Activated CD4-positive, alpha-beta memory T cell treated with anti-CD3 and anti-CD28 coated beads, Interleukin-2, amount 10 ng/mL, durations not matched to agents 7 days and 5 days (primary cell): ENCODE measurements around the gene PLPP3. TPM values are rescaled to one million over a fixed set of nuclear protein-coding genes. Genes with fewer than 3 reads are reported as not detected.

ENCODE experiments used
- CTCF ChIA-PET: fragments of 350-600 bp; sonication (Branson Sonifier 250); formaldehyde crosslinking; loops from one replicate; lab custom pipeline; 2021; ENCODE audit warnings: antibody characterized with exemption, inconsistent platforms; lab: Charles Lee
- POLR2A ChIA-PET: fragments of 350-600 bp; sonication (Branson Sonifier 250); formaldehyde crosslinking; loops from one replicate; lab custom pipeline; 2021; ENCODE audit warnings: antibody characterized with exemption; lab: Charles Lee
- DNase-seq: peaks from one replicate; pipeline ENCODE4 v3.0.0-alpha.2; 2020
- H3K27ac Mint-ChIP-seq: one replicate; pipeline ENCODE4 v1.8.0; 2021; ENCODE audit warnings: mild to moderate bottlenecking, mixed read lengths
- H3K27me3 Mint-ChIP-seq: one replicate; pipeline ENCODE4 v1.8.0; 2021; ENCODE audit warnings: mixed read lengths
- H3K36me3 Mint-ChIP-seq: one replicate; pipeline ENCODE4 v1.8.0; 2021; ENCODE audit warnings: low read depth, mixed read lengths
- H3K4me1 Mint-ChIP-seq: one replicate; pipeline ENCODE4 v1.8.0; 2021; ENCODE audit warnings: mixed read lengths
- H3K4me3 Mint-ChIP-seq: one replicate; pipeline ENCODE4 v1.8.0; 2021; ENCODE audit warnings: mild to moderate bottlenecking, mixed read lengths
- H3K9me3 Mint-ChIP-seq: one replicate; pipeline ENCODE4 v1.8.0; 2021; ENCODE audit warnings: mixed read lengths
- total RNA-seq, 2 experiments: library from RNA; stranded (reverse); gene quantifications; one replicate each; pipeline ENCODE4 v1.2.3, GENCODE V29; 2021

PLPP3 gene
- total RNA-seq, 2 experiments from 2014 or later = not detected

- ChIA-PET CTCF (no interaction called here), POLR2A (no interaction called here)
- H3K9me3 Mint-ChIP-seq = no peaks in the 10 kb centered on the region
Measured at GRCh38 chr1:56551691-56552090, 27.7 kb downstream of the PLPP3 start.

GRCh38 chr1:56550859-56551188 lies 28.5 kb downstream of the PLPP3 start:
- Mint-ChIP-seq H3K36me3 (no peaks in the 10 kb centered on the region), H3K27ac (no peak overlapping the region), H3K4me1 (no peaks in the 10 kb centered on the region), H3K9me3 (no peaks in the 10 kb centered on the region), H3K27me3 (no peaks in the 10 kb centered on the region), H3K4me3 (no peak overlapping the region)
- CTCF ChIA-PET = no interaction called here
- no peak for DNase-seq
- POLR2A ChIA-PET = no interaction called here

More at GRCh38 chr1:56551691-56552090, 27.7 kb downstream of the PLPP3 start:
- H3K36me3 Mint-ChIP-seq = no peaks in the 10 kb centered on the region
- H3K27ac Mint-ChIP-seq = no peak overlapping the region
- no peaks in the 10 kb centered on the region for H3K27me3 Mint-ChIP-seq
- H3K4me1 Mint-ChIP-seq = no peaks in the 10 kb centered on the region
- H3K4me3 Mint-ChIP-seq = no peak overlapping the region
- DNase-seq = no peak

- H3K27me3 Mint-ChIP-seq = no peaks in the 10 kb centered on the region
- ChIA-PET CTCF (no interaction called here), POLR2A (no interaction called here)
- no peaks in the 10 kb centered on the region for H3K4me1 Mint-ChIP-seq
- no peak overlapping the region for H3K4me3 Mint-ChIP-seq
- H3K9me3 Mint-ChIP-seq = no peaks in the 10 kb centered on the region
- no peaks in the 10 kb centered on the region for H3K36me3 Mint-ChIP-seq
- H3K27ac Mint-ChIP-seq = no peak overlapping the region
- no peak for DNase-seq
Measured at GRCh38 chr1:56550138-56550858, 29.1 kb downstream of the PLPP3 start.

GRCh38 chr1:56548571-56548970 lies 30.8 kb downstream of the PLPP3 start:
- Mint-ChIP-seq H3K27me3 (no peaks in the 10 kb centered on the region), H3K4me1 (no peaks in the 10 kb centered on the region), H3K9me3 (no peaks in the 10 kb centered on the region), H3K27ac (no peak overlapping the region), H3K36me3 (no peaks in the 10 kb centered on the region), H3K4me3 (no peak overlapping the region)
- POLR2A ChIA-PET = no interaction called here
- CTCF ChIA-PET = no interaction called here
- DNase-seq = no peak

- POLR2A ChIA-PET = no interaction called here
- no peaks in the 10 kb centered on the region for H3K36me3 Mint-ChIP-seq
Measured at GRCh38 chr1:56547977-56548376, 31.4 kb downstream of the PLPP3 start.

GRCh38 chr1:56547473-56547872 lies 31.9 kb downstream of the PLPP3 start:
- Mint-ChIP-seq H3K27me3 (no peaks in the 10 kb centered on the region), H3K4me1 (no peaks in the 10 kb centered on the region), H3K27ac (no peak overlapping the region)

More at GRCh38 chr1:56547977-56548376, 31.4 kb downstream of the PLPP3 start:
- DNase-seq = no peak
- Mint-ChIP-seq H3K4me3 (no peak overlapping the region), H3K27me3 (no peaks in the 10 kb centered on the region), H3K27ac (no peak overlapping the region), H3K9me3 (no peaks in the 10 kb centered on the region), H3K4me1 (no peaks in the 10 kb centered on the region)
- CTCF ChIA-PET = no interaction called here

GRCh38 chr1:56545711-56546110 lies 33.7 kb downstream of the PLPP3 start:
- no peaks in the 10 kb centered on the region for H3K36me3 Mint-ChIP-seq
- no peaks in the 10 kb centered on the region for H3K27me3 Mint-ChIP-seq
- H3K4me1 Mint-ChIP-seq = no peaks in the 10 kb centered on the region
- H3K9me3 Mint-ChIP-seq = no peaks in the 10 kb centered on the region
- CTCF ChIA-PET = no interaction called here
- DNase-seq = no peak
- H3K4me3 Mint-ChIP-seq = no peak overlapping the region
- H3K27ac Mint-ChIP-seq = no peak overlapping the region
- POLR2A ChIA-PET = no interaction called here

More at GRCh38 chr1:56547473-56547872, 31.9 kb downstream of the PLPP3 start:
- ChIA-PET CTCF (no interaction called here), POLR2A (no interaction called here)
- H3K4me3 Mint-ChIP-seq = no peak overlapping the region
- no peaks in the 10 kb centered on the region for H3K36me3 Mint-ChIP-seq
- no peaks in the 10 kb centered on the region for H3K9me3 Mint-ChIP-seq
- no peak for DNase-seq

GRCh38 chr1:56543783-56544612 lies 35.4 kb downstream of the PLPP3 start:
- no peak overlapping the region for H3K4me3 Mint-ChIP-seq
- no peaks in the 10 kb centered on the region for H3K4me1 Mint-ChIP-seq
- POLR2A ChIA-PET = no interaction called here
- no peaks in the 10 kb centered on the region for H3K27me3 Mint-ChIP-seq
- CTCF ChIA-PET = no interaction called here
- DNase-seq = no peak
- H3K36me3 Mint-ChIP-seq = no peaks in the 10 kb centered on the region
- no peaks in the 10 kb centered on the region for H3K9me3 Mint-ChIP-seq
- H3K27ac Mint-ChIP-seq = no peak overlapping the region

GRCh38 chr1:56542651-56543050 lies 36.7 kb downstream of the PLPP3 start:
- no peak for DNase-seq
- no peaks in the 10 kb centered on the region for H3K4me1 Mint-ChIP-seq
- H3K27me3 Mint-ChIP-seq = no peaks in the 10 kb centered on the region
- no peak overlapping the region for H3K4me3 Mint-ChIP-seq
- no peak overlapping the region for H3K27ac Mint-ChIP-seq
- POLR2A ChIA-PET = no interaction called here
- CTCF ChIA-PET = no interaction called here
- H3K36me3 Mint-ChIP-seq = no peaks in the 10 kb centered on the region
- H3K9me3 Mint-ChIP-seq = no peaks in the 10 kb centered on the region

- POLR2A ChIA-PET = no interaction called here
- no peak overlapping the region for H3K4me3 Mint-ChIP-seq
- H3K36me3 Mint-ChIP-seq = no peaks in the 10 kb centered on the region
- no peaks in the 10 kb centered on the region for H3K4me1 Mint-ChIP-seq
- no peaks in the 10 kb centered on the region for H3K27me3 Mint-ChIP-seq
- DNase-seq = no peak
- CTCF ChIA-PET = no interaction called here
- H3K27ac Mint-ChIP-seq = no peak overlapping the region
- no peaks in the 10 kb centered on the region for H3K9me3 Mint-ChIP-seq
Measured at GRCh38 chr1:56541408-56541807, 38.0 kb downstream of the PLPP3 start.

- Mint-ChIP-seq H3K9me3 (no peaks in the 10 kb centered on the region), H3K27ac (no peak overlapping the region), H3K4me3 (no peak overlapping the region), H3K4me1 (no peaks in the 10 kb centered on the region), H3K36me3 (no peaks in the 10 kb centered on the region), H3K27me3 (no peaks in the 10 kb centered on the region)
- CTCF ChIA-PET = no interaction called here
- POLR2A ChIA-PET = no interaction called here
- no peak for DNase-seq
Measured at GRCh38 chr1:56540467-56540866, 38.9 kb downstream of the PLPP3 start.

GRCh38 chr1:56539520-56539931 lies 39.8 kb downstream of the PLPP3 start:
- H3K4me3 Mint-ChIP-seq = no peak overlapping the region
- POLR2A ChIA-PET = no interaction called here
- no peaks in the 10 kb centered on the region for H3K27me3 Mint-ChIP-seq
- DNase-seq = no peak
- CTCF ChIA-PET = no interaction called here
- no peaks in the 10 kb centered on the region for H3K9me3 Mint-ChIP-seq
- H3K27ac Mint-ChIP-seq = no peak overlapping the region
- H3K4me1 Mint-ChIP-seq = no peaks in the 10 kb centered on the region
- no peaks in the 10 kb centered on the region for H3K36me3 Mint-ChIP-seq

- CTCF ChIA-PET = no interaction called here
- Mint-ChIP-seq H3K27ac (no peak overlapping the region), H3K36me3 (no peaks in the 10 kb centered on the region), H3K4me1 (no peaks in the 10 kb centered on the region), H3K27me3 (no peaks in the 10 kb centered on the region), H3K4me3 (no peak overlapping the region), H3K9me3 (no peaks in the 10 kb centered on the region)
- POLR2A ChIA-PET = no interaction called here
- DNase-seq = no peak
Measured at GRCh38 chr1:56538532-56538931, 40.8 kb downstream of the PLPP3 start.

- ChIA-PET POLR2A (no interaction called here), CTCF (no interaction called here)
- H3K27ac Mint-ChIP-seq = no peak overlapping the region
- H3K9me3 Mint-ChIP-seq = no peaks in the 10 kb centered on the region
- H3K36me3 Mint-ChIP-seq = no peaks in the 10 kb centered on the region
- H3K27me3 Mint-ChIP-seq = no peaks in the 10 kb centered on the region
- DNase-seq = no peak
- no peaks in the 10 kb centered on the region for H3K4me1 Mint-ChIP-seq
- H3K4me3 Mint-ChIP-seq = no peak overlapping the region
Measured at GRCh38 chr1:56537660-56538059, 41.7 kb downstream of the PLPP3 start.
